DMS53 (cell line): ENCODE results near the gene GSN.

Experiments used
- DNase-seq: peaks from one replicate; lab custom pipeline; 2025; lab: John Stamatoyannopoulos, UW

GSN gene

DNA sequence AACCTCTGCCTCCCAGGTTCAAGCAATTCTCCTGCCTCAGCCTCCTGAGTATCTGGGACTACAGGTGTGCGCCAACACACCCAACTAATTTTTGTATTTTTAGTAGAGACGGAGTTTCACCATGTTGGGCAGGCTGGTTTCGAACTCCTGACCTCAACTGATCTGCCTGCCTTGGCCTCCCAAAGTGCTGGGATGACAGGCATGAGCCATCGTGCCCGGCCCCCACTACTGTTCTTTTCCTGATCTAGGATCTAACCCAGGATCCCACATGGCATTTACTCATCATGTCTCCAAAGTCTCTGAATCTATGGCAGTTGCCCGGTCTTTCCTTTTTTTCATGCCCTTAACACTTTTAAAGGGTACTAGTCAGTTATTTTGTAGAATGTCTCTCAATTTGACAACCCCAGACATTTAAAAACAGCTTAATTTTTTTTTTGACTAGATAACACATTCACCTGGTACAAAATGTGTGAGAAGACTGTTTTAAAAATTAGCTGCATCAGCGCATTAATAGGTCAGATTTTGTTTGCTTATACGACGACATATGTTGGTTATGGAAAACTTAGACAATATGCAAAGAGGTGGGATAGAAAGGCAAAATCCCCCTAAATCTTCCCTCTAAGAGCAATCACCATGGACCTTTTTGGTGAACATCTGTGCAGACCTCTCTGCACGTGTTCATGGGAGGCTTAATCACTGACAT lies 55.6 kb downstream of the GSN start:
- no peak for DNase-seq

DNA sequence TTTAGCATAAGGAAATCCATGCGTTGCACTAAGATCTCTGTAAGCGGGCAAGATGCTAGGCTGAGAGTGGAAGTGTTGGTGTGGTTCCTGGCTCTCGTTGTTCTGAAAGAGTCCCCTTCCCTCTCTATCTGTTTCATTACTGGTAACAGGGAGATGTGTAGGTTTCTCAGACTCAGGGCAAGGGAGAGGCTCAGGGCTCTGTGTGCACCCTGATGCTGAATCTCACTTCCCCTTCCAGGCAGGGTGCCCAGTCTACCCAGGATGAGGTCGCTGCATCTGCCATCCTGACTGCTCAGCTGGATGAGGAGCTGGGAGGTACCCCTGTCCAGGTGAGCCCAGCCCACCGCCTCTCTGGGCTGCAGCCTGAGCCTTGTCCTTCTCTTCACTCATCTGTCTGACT lies 56.4 kb downstream of the GSN start:
- no peak for DNase-seq

DNA sequence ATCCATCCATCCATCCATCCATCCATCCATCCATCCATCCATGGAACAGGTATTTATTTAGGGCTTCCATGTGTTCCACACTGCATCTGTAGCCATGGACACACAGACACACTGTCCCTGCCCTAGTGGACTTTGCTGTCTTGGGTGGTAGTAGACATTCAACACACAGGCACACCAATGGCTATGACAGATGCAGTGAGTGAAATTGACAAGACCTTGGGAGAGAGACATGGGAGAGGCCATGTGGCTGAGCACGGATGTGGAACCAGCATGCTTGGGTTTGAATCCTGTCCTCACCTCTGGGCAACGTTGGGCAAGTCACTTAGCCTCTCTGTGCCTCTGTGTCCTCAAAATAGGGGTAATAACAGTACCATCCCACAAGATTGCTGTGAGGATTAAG lies 56.8 kb downstream of the GSN start:
- no peak for DNase-seq

DNA sequence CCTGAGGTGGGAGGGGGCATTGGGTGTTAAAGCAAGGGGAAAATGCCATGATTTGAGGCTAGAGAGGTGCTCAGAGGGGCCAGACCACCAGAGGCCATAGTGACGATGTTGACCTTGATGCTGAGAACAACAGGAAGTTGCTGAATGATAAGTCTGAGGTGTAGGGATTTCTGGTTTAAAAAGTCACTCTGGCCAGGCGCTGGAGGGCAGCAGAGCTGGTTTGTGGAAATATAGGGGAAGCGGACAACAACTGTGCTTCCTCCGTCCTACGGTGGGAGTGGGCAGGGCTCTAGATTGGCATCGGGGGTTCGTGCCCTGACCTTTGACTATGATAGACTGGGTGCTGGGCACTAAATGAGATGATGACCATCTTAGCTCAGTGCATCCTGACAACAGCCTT lies 57.4 kb downstream of the GSN start:
- DNase-seq, result no peak

DNA sequence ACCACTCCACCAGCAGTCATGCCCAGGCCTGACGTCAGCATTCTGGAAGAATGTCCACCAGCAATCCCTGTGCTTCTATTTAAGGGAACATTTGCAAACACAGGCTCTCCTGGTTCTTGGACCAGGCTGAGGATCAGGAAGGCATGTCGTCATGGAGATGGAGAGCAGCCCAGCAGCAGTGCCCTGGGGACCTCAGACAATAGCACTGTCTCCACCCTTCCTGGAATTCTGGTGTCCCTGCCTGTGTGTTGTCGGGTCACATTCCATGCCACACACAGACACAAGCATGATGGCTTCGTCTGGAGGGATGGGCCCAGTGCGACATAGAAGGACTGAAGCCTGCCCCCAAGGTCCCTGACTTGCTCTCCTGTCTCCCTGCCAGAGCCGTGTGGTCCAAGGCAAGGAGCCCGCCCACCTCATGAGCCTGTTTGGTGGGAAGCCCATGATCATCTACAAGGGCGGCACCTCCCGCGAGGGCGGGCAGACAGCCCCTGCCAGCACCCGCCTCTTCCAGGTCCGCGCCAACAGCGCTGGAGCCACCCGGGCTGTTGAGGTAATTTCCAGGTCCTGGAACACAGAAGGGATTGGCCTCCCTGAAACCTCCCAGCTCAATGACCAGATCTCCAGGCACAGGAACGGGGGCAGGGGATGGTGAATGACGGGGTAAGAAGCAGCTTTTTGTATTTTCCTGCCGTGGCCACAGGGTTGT lies 58.3 kb downstream of the GSN start:
- DNase-seq, result no peak

DNA sequence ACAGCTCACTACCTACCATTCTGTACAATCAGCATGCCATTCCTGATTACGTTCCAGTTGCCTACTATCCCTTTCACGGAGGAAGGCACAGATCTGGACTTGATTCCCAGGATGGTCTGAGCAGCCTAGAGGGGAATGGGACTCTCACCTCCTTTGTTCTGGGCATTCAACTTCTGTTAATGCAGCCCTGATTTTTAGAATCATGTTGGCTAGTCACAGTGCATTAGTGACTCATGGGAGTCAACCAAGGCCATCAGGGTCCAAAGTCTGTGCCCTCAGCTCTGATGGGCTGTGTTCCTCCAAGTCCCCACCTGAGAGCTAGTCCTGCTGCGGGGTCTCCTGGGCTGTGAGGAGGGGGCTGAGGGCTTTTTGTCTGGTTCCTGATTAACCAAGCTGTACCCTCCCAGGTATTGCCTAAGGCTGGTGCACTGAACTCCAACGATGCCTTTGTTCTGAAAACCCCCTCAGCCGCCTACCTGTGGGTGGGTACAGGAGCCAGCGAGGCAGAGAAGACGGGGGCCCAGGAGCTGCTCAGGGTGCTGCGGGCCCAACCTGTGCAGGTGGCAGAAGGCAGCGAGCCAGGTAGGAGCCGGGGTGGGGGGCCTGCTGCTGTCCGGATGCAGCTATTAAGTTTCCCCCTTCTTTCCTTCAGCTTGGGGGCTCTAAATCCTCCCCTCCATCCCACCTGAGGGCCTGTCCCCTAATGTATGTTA lies 59.1 kb downstream of the GSN start:
- no peak for DNase-seq

DNA sequence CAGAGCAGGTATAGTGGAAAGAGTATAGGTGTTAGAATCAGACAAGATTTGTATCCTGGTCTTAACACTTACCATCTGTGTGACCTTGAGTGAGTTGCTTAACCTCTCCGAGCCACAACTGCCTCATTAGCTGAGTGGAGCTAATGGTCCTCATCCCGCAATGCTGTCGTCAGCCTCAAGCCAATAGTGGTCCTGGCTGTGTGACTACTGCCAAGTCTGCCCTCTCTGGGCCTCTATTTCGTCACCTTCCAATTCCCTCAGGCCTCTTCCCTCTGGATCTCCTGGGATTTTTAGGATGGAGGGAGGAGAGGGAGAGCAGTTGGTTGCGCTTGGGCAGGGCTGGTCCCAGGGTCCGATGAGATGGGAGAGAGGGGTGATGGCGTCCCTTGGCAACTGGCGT lies 60.5 kb downstream of the GSN start:
- DNase-seq, result no peak

DNA sequence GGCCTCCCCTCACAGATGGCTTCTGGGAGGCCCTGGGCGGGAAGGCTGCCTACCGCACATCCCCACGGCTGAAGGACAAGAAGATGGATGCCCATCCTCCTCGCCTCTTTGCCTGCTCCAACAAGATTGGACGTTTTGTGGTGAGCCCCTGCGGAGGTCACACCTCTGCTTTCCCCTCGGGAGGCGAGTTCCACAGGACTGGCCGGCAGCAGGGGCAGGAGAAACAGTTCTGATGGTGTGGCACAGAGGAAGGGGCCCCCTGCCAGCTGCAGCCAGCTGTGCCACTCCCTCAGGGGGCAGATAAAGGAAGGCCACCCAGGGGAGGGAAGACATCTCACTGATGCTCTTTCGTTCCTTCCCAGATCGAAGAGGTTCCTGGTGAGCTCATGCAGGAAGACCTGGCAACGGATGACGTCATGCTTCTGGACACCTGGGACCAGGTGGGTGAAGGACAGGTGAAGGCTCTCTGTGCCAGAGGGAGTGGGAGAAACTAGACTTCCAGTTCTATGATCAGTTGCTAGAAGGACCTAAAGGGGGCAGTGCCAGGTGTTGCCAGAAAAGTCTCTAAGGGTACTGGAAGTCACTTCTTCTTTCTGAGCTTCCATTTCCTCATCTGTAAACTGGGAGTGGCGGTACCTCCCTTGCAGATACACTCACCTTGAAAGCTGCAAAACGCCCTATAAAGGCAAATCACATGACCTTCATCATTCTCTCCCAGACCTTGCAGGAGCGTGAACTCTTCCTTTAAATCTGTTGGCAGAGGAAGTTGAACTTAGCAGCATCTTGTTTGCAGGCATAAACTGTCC lies 61.1 kb downstream of the GSN start:
- peak; percentile 46 for DNase-seq

DNA sequence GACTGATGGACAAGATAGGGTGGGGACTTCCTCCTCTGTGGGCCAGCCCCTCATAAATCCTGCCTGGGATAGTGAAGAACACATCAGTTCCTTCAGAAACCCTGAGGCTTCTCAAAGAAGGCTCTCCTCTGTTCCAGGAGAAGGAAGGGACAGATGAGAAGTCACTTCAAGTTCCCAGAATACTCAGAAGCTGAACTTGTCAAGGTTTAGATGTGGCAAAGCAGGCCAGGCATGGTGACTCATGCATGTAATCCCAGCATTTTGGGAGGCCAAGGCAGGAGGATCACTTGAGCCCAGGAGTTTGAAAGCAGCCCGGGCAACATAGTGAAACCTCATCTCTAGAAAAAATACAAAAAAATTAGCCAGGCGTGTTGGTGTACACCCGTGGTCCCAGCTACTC lies 63.6 kb downstream of the GSN start:
- no peak for DNase-seq

DNA sequence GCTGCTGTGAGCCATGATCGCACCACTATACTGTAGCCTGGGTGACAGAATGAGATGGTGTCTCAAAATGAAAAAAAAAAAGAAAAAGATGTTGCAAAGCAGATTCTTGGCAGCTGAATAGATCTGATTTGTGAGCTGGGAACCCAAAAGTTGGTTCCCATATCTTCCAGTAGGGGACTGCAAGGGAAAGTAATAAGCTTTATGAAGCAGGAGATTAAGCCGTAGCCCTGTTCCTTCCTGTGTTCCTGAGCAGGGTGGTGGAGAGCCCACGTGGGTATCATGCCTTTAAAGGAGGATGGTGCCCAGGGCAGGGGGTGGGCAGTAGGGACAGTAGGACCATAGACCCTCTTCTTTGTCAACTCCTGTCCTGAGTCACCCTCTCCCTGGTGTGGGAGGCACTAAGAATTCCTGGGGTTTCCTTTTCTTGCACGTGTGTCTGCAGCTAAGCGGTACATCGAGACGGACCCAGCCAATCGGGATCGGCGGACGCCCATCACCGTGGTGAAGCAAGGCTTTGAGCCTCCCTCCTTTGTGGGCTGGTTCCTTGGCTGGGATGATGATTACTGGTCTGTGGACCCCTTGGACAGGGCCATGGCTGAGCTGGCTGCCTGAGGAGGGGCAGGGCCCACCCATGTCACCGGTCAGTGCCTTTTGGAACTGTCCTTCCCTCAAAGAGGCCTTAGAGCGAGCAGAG lies 64.2 kb downstream of the GSN start:
- no peak for DNase-seq

DNA sequence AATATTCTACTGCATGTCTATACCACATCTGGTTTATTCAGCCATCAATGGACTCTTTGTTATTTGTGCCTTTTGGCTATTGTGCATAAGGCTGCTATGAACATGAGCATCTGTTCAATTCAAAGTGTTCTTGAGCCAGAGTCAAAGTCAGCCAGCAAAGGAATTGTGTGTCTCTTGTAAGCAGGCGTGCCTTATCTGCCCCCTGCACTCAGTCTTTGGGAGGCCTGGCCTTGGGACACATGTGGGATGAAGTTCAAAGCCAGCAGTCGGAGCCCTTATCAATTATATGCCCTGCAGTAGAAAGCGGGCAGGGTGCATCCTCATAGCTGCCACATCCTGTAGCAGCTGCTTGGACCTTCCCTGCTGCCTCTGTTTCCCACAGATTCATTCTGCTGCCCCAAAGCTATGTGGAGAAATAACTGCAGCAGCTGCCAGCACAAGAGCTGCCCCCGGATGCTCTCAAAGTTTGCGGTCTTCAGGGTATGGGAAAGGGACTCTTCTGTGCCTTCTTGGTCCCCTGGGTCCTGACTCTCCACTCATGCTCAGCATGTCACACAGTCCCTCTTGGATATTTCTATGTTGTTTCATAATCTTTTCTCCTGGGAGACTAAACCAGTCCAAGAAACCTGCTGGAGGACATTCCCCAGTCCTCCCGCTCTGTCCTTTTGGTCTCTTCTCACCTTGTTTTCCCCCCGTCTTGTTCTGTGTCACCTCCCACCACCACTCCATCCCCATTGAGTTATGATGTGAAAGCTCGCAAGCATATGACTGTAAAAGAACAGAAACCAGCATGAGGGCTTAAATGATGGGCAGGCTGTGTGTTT lies 66.2 kb downstream of the GSN start:
- DNase-seq, result no peak

DNA sequence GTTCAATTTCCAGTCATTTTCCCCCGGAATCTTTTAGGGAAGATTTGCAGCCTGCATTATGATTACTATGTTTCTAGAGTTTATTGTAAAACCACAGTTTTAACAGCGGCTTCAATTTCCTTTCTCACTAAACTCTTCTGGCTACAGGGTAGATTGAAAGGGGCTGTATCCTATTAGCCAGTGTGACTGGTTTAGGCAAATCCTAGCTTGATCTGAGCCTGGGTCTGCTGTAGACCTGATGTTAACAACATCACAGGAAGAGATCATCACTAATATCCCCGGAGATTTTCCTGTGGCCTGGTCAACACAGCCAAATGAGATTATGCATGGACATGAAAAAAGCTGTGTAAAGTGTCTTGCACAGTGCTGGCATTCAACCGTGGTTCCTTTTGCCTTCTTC lies 68.7 kb downstream of the GSN start:
- no peak for DNase-seq

DNA sequence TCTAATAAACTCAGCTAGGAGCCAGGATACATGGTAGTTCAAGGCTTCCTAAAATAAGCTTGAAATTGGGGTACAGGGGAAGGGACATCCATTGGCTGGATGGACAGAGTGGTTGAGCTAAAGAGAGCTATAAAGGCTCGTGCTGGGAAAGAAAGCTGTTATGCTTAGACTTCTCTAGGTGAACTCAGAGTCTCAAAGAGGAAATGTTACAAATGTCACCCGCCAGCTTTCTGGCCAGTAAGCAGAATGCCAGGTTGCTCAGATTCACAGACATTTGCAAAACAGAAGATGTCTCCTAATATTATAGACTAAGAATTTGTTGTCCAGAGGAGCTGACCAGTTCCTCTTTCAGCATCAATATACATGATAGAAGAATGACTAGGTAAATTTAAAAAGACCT lies 71.5 kb downstream of the GSN start:
- no peak for DNase-seq

DNA sequence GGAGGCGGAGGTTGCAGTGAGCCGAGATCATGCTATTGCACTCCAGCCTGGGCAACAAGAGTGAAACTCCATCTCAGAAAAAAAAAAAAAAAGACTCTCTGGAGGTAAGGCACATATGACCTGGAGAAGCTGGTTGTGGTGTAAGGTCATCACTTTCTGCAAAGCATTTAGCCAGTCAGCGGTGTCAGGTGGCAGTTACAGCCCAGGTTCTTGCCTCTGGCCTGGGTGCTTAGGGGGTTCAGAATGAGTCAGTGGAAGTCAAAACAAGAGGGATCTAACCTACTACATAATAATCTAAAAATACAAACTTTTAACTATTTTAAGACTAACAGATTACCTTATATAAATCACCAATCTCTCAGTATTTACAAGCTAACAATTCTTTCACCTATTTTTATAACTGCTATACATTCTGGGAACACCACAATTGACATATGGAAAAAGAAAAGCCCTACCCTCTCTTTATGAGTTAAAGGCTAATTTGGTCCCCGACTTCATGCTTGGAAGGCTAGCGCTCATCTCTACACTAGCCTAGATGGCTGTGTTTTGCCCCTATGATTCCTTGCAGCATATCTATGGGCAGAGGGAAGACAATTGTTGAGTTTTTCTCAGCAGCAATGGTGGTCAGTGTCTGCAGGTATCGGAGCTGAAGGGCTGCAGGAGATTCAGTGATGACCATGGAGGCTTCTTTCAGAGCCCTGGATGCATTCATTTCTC lies 72.9 kb downstream of the GSN start:
- DNase-seq, result no peak

DNA sequence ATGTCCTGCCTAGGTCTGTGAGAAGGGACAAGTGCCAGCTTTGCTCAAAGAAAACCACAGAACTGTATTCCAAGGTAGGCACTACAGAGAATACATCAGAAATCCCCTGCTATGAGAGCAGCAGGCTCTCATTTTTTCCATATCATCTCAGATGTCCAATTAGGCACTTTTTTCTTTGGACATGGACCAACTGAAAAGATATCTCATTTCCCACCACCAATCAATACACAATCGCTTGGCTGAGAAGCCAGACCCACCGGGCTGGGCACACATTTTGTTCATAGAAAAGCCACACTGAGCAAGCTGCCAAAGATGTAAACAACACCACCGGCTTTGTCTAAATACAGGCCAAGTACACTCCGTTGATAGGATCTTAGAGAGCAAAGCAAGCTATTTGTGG lies 76.2 kb downstream of the GSN start:
- no peak for DNase-seq

DNA sequence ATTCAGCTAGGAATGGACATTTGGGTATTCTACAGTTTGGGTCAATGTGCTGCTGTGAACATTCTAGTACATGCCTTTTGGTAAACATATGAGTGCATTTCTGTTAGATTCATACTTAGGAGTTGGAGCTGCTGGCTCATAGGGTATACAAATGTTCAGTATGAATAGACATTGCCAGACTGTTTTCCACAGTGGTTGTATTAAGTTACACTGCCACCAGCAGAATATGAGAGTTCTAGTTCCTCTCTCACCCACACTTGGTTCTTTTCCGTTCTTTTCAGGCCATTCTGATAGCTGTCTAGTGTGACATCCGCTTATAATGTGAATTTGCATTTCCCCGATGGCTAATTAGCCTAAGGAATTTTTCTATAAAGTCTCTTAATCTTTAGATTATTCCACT lies 77.1 kb downstream of the GSN start:
- DNase-seq, result no peak

DNA sequence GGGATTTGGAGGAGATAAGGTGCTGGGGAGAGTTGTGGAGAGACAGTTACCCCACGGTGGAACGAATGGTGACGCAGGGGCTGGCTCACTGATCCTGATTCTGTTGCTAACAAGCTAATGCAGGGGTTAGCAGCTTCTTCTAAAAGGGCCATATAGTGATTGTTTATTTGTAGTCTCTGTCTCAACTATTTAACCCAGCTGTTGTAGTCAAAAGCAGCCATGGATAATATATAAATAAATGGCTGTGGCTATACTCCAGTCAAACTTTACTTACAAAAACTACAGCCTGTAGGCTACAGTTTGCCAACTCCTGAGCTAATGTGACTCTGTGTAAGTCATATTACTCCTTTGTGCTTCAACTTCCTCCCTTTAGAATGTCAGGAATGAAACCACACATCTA lies 80.3 kb downstream of the GSN start:
- no peak for DNase-seq

DNA sequence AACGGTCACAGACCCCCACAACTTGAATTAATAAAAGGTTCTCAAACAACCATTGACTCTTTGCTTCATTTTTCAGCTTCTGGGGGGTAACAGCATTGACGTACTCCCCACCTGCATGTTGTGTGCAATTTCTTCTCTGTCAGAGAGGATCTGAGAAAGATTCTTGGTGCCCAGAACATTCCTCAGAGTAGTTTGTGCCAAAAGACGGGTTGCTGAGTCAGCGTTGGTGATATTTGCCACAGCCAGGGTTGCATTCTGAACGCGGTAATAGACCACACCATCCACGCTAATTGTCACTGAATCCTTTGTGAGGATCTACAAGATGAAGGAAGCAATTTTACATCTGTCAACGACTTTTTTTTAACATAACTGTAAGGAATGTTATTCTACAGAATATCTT lies 81.0 kb downstream of the GSN start:
- DNase-seq, result no peak

DNA sequence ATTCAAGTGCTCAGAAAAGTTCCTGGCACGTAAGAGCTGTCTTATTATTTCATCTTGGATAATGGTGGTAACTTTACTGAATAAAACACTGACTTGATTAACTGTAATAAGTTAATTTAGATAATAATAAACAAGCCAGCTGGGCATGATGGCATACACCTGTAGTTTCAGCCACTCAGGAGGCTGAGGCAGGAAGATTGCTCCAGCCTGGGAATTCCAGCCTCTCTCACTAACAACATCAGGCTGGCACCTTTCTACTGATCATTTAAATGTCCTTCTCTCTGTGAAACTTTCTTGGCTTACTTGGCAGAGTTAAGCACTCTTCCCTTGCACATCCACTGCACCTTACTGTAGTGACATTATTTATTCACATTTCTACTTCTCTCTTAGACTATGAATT lies 82.1 kb downstream of the GSN start:
- no peak for DNase-seq

DNA sequence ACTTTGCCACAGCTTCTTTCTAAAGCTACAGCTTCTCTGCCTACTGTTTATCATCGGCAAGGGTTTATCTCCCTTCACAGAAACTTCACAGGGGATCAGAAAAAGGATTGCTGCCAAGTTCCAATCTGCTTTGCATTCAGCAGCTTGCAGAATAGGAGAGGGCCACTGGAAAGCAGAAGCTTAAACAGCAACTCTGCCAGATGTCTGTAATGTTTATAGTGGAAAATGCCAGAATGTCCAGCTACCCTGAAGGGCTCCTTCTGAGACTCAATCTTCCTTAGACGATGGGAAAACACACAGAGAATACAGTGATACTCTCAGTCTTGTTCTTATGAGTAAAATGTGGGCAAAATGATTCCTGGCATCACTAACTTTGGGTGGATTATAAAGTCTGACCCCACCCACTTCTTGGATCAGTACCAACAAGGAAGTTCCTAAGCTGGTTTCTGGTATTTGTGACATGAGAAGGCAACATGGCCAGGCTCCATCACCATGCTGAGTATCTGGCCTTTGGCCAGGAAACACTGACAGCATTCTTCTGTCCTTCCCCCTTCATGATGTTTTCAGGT lies 83.1 kb downstream of the GSN start:
- peak; percentile 35 for DNase-seq
